WTC11 (cell line): ENCODE measurements around the gene ADGRL3. TPM values are rescaled to one million over a fixed set of nuclear protein-coding genes. Genes with fewer than 3 reads are reported as not detected.

Experiments used
- ATAC-seq: fragments of 200-7000 bp; cut with Tn5 transposase; 2 replicates; pipeline ENCODE4 v1.10.0; 2021; ENCODE audit warnings: mild to moderate bottlenecking, moderate library complexity
- CTCF ChIA-PET: fragments of 300-600 bp; sonication (Branson Sonifier 250); formaldehyde crosslinking; loops from one replicate; lab custom pipeline; 2021; ENCODE audit warnings: antibody characterized with exemption; lab: Charles Lee
- POLR2A ChIA-PET: fragments of 350-600 bp; sonication (Branson Sonifier 250); formaldehyde crosslinking; loops from one replicate; lab custom pipeline; 2021; ENCODE audit warnings: antibody characterized with exemption; lab: Charles Lee
- DNase-seq: peaks from one replicate; pipeline ENCODE4 v3.0.0; 2021; ENCODE audit warnings: low spot score
- H3K27ac Mint-ChIP-seq: 2 replicates; pipeline ENCODE4 v1.8.0; 2021; ENCODE audit warnings: mixed read lengths
- H3K27me3 Mint-ChIP-seq: 2 replicates; pipeline ENCODE4 v1.8.0; 2021; ENCODE audit warnings: low read depth, mild to moderate bottlenecking, moderate library complexity, mixed read lengths
- H3K36me3 Mint-ChIP-seq: 2 replicates; pipeline ENCODE4 v1.8.0; 2021; ENCODE audit warnings: mixed read lengths
- H3K4me1 Mint-ChIP-seq: 2 replicates; pipeline ENCODE4 v1.8.0; 2022; ENCODE audit warnings: mixed read lengths
- H3K4me3 Mint-ChIP-seq: 2 replicates; pipeline ENCODE4 v1.8.0; 2021; ENCODE audit warnings: mild to moderate bottlenecking, moderate library complexity, mixed read lengths
- H3K9me3 Mint-ChIP-seq: 2 replicates; pipeline ENCODE4 v1.8.0; 2021; ENCODE audit warnings: mixed read lengths
- CREB1 ChIP-seq: sonication (generic); formaldehyde crosslinking; IDR thresholded peaks from 2 replicates; pipeline ENCODE4 v1.8.0; 2023; ENCODE audit warnings: mild to moderate bottlenecking, missing genetic modification reagents
- CREM ChIP-seq: sonication (generic); formaldehyde crosslinking; IDR thresholded peaks from 2 replicates; pipeline ENCODE4 v1.8.1; 2022; ENCODE audit warnings: mild to moderate bottlenecking, missing genetic modification reagents, moderate library complexity
- EMX1 ChIP-seq: fragments of 250-450 bp; sonication (Bioruptor Pico); IDR thresholded peaks from 2 replicates; pipeline ENCODE4 v1.8.0; 2021; ENCODE audit warnings: mild to moderate bottlenecking
- JUN ChIP-seq: sonication (generic); formaldehyde crosslinking; IDR thresholded peaks from 2 replicates; pipeline ENCODE4 v1.8.0; 2023; ENCODE audit warnings: mild to moderate bottlenecking, missing genetic modification reagents
- KAT7 ChIP-seq: sonication (generic); formaldehyde crosslinking; IDR thresholded peaks from 2 replicates; pipeline ENCODE4 v1.8.1; 2023; ENCODE audit warnings: missing genetic modification reagents, mild to moderate bottlenecking, borderline replicate concordance
- NFATC4 ChIP-seq: fragments of 250-450 bp; sonication (Bioruptor Pico); IDR thresholded peaks from 2 replicates; pipeline ENCODE4 v1.9.0; 2021; ENCODE audit warnings: mild to moderate bottlenecking
- SP1 ChIP-seq: sonication (generic); formaldehyde crosslinking; conservative IDR thresholded peaks from 2 replicates; pipeline ENCODE4 v1.8.1; 2022; ENCODE audit warnings: missing genetic modification reagents
- TCF7 ChIP-seq: sonication (generic); formaldehyde crosslinking; IDR thresholded peaks from 2 replicates; pipeline ENCODE4 v1.8.0; 2022; ENCODE audit warnings: mild to moderate bottlenecking, low read depth, missing genetic modification reagents, moderate library complexity
- ZBTB21 ChIP-seq: sonication (generic); formaldehyde crosslinking; IDR thresholded peaks from 2 replicates; pipeline ENCODE4 v1.8.1; 2023; ENCODE audit warnings: mild to moderate bottlenecking, missing genetic modification reagents, borderline replicate concordance
- ZNF219 ChIP-seq: sonication (generic); formaldehyde crosslinking; IDR thresholded peaks from 2 replicates; pipeline ENCODE4 v1.8.0; 2023; ENCODE audit warnings: missing genetic modification reagents, mild to moderate bottlenecking, borderline replicate concordance
- ZNF263 ChIP-seq: sonication (generic); formaldehyde crosslinking; IDR thresholded peaks from 2 replicates; pipeline ENCODE4 v1.8.1; 2022; ENCODE audit warnings: low read depth, mild to moderate bottlenecking, moderate library complexity, missing genetic modification reagents
- ZNF423 ChIP-seq: fragments of 250-450 bp; sonication (Bioruptor Pico); IDR thresholded peaks from 2 replicates; pipeline ENCODE4 v2.1.2; 2022; ENCODE audit warnings: mild to moderate bottlenecking, moderate library complexity
- total RNA-seq: library from RNA; stranded (reverse); gene quantifications from 3 replicates; pipeline ENCODE4 v1.2.3, GENCODE V29; 2021
- TF ChIP-seq, protein P1 (sequence below): sonication (generic); formaldehyde crosslinking; IDR thresholded peaks from 2 replicates; pipeline ENCODE4 v1.8.0; 2022; ENCODE audit warnings: mild to moderate bottlenecking, missing genetic modification reagents
- TF ChIP-seq, protein P2 (sequence below): fragments of 250-450 bp; sonication (Bioruptor Pico); IDR thresholded peaks from 2 replicates; pipeline ENCODE4 v1.9.0; 2021; ENCODE audit warnings: mild to moderate bottlenecking
- TF ChIP-seq, protein P3 (sequence below): sonication (generic); formaldehyde crosslinking; conservative IDR thresholded peaks from 2 replicates; pipeline ENCODE4 v1.8.1; 2023; ENCODE audit warnings: mild to moderate bottlenecking, low read depth, missing genetic modification reagents, moderate library complexity
- TF ChIP-seq, protein P4 (sequence below): sonication (generic); formaldehyde crosslinking; IDR thresholded peaks from 2 replicates; pipeline ENCODE4 v1.8.1; 2022; ENCODE audit warnings: low read depth, missing genetic modification reagents, borderline replicate concordance
- TF ChIP-seq, protein P5 (sequence below): sonication (generic); formaldehyde crosslinking; IDR thresholded peaks from 2 replicates; pipeline ENCODE4 v1.8.0; 2022; ENCODE audit warnings: mild to moderate bottlenecking, missing genetic modification reagents
- TF ChIP-seq, protein P6 (sequence below): sonication (generic); formaldehyde crosslinking; IDR thresholded peaks from 2 replicates; pipeline ENCODE4 v1.8.1; 2022; ENCODE audit warnings: missing genetic modification reagents, borderline replicate concordance
- TF ChIP-seq, protein P7 (sequence below): sonication (generic); formaldehyde crosslinking; IDR thresholded peaks from 2 replicates; pipeline ENCODE4 v1.8.1; 2023; ENCODE audit warnings: mild to moderate bottlenecking, missing genetic modification reagents, borderline replicate concordance

The ADGRL3 gene
- total RNA-seq, 1 experiment from 2014 or later = 8.7 TPM

DNA sequence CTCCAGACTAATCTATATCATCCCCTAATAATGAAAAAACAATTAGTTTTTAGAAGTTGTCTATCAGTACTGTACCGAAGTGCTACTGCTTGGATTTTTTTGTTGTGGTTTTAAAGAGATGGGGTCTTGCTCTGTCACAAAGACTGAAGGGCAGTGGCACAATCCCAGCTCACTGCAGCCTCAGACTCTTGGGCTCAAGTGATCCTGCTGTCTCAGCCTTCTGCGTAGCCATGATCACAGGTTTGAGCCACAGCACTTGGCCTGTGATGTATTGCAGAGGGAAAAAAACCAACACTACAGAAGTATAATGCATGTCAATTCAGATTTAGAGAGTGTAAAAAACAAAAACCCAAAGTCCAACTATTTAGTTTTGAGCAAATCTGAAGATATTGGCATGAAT lies 875.0 kb downstream of the ADGRL3 start:
- ATAC-seq = peak; percentile 63
- CTCF ChIA-PET = no interaction called here
- TF ChIP-seq ZNF263 (CRISPR knock-in tag) (no peak), CREM (no peak), NFATC4 (CRISPR knock-in tag) (no peak), EMX1 (CRISPR knock-in tag) (no peak), ZNF423 (CRISPR knock-in tag) (no peak), JUN (CRISPR knock-in tag) (no peak)
- TF ChIP-seq, protein P1, sequence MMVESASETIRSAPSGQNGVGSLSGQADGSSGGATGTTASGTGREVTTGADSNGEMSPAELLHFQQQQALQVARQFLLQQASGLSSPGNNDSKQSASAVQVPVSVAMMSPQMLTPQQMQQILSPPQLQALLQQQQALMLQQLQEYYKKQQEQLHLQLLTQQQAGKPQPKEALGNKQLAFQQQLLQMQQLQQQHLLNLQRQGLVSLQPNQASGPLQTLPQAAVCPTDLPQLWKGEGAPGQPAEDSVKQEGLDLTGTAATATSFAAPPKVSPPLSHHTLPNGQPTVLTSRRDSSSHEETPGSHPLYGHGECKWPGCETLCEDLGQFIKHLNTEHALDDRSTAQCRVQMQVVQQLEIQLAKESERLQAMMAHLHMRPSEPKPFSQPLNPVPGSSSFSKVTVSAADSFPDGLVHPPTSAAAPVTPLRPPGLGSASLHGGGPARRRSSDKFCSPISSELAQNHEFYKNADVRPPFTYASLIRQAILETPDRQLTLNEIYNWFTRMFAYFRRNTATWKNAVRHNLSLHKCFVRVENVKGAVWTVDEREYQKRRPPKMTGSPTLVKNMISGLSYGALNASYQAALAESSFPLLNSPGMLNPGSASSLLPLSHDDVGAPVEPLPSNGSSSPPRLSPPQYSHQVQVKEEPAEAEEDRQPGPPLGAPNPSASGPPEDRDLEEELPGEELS = no peak
- TF ChIP-seq, protein P2, sequence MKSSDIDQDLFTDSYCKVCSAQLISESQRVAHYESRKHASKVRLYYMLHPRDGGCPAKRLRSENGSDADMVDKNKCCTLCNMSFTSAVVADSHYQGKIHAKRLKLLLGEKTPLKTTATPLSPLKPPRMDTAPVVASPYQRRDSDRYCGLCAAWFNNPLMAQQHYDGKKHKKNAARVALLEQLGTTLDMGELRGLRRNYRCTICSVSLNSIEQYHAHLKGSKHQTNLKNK (CRISPR knock-in tag) = no peak
- TF ChIP-seq, all 79 proteins: peak for 0
- Mint-ChIP-seq H3K4me1 (peaks cover 54% of the 10 kb centered on the region), H3K27ac (peak overlapping the region; percentile 18; the same call in 1 of the 2 replicates), H3K4me3 (no peak overlapping the region), H3K27me3 (no peaks in the 10 kb centered on the region), H3K9me3 (no peaks in the 10 kb centered on the region), H3K36me3 (no peaks in the 10 kb centered on the region)
- POLR2A ChIA-PET = no interaction called here
- DNase-seq = no peak

DNA sequence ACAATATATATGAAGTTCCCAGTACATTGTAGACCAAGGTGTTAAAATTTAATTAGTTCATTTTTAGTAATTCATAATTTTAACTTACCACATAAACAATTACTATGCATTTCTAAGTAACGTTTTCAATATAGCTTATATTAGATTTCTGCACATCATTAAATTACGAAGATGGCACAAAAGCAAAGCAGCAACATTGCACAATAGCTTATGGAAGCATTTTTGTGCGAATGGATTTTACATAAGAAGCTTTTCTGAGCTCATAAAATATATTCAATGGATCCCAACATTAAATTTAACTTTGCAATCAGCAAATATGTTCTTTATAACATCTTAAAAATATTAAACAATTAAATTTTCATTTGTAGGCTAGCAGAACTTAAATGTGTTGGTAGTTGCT lies 875.4 kb downstream of the ADGRL3 start:
- POLR2A ChIA-PET = interaction anchor here (0.6 kb wide), 1 partner anchor 136 kb away, joined by 3 read pairs; no protein-coding TSS in a partner anchor
- TF ChIP-seq, protein P3, sequence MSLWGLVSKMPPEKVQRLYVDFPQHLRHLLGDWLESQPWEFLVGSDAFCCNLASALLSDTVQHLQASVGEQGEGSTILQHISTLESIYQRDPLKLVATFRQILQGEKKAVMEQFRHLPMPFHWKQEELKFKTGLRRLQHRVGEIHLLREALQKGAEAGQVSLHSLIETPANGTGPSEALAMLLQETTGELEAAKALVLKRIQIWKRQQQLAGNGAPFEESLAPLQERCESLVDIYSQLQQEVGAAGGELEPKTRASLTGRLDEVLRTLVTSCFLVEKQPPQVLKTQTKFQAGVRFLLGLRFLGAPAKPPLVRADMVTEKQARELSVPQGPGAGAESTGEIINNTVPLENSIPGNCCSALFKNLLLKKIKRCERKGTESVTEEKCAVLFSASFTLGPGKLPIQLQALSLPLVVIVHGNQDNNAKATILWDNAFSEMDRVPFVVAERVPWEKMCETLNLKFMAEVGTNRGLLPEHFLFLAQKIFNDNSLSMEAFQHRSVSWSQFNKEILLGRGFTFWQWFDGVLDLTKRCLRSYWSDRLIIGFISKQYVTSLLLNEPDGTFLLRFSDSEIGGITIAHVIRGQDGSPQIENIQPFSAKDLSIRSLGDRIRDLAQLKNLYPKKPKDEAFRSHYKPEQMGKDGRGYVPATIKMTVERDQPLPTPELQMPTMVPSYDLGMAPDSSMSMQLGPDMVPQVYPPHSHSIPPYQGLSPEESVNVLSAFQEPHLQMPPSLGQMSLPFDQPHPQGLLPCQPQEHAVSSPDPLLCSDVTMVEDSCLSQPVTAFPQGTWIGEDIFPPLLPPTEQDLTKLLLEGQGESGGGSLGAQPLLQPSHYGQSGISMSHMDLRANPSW (CRISPR knock-in tag) = no peak
- TF ChIP-seq, protein P4, sequence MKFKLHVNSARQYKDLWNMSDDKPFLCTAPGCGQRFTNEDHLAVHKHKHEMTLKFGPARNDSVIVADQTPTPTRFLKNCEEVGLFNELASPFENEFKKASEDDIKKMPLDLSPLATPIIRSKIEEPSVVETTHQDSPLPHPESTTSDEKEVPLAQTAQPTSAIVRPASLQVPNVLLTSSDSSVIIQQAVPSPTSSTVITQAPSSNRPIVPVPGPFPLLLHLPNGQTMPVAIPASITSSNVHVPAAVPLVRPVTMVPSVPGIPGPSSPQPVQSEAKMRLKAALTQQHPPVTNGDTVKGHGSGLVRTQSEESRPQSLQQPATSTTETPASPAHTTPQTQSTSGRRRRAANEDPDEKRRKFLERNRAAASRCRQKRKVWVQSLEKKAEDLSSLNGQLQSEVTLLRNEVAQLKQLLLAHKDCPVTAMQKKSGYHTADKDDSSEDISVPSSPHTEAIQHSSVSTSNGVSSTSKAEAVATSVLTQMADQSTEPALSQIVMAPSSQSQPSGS (CRISPR knock-in tag) = no peak
- TF ChIP-seq ZNF263 (CRISPR knock-in tag) = no peak
- TF ChIP-seq ZBTB21 (CRISPR knock-in tag) = no peak
- TF ChIP-seq, all 79 proteins: peak for 0
- CTCF ChIA-PET = no interaction called here

DNA sequence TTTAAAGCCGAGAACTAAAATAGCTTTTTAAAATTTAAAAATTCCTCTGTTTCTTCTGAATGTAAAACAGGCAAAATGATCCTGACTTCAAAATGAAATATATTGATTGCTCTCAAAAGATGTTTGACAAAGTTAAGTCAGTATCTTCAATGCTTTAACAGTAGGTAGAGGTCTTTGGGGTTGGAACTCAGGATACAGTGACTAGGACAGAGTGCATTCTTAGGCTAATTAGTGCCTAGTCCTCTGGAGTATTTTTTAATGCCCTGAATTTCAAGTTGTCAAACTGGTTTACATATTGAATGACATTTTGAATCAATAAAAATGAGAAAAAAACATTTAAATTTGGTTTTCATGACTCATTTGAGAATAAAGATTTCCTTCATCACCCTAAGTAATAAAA lies 877.3 kb downstream of the ADGRL3 start:
- no peak overlapping the region for H3K27ac Mint-ChIP-seq
- H3K4me1 Mint-ChIP-seq = peaks cover 46% of the 10 kb centered on the region
- H3K27me3 Mint-ChIP-seq = no peaks in the 10 kb centered on the region
- H3K36me3 Mint-ChIP-seq = no peaks in the 10 kb centered on the region
- no peak overlapping the region for H3K4me3 Mint-ChIP-seq
- no peaks in the 10 kb centered on the region for H3K9me3 Mint-ChIP-seq
- CTCF ChIA-PET = no interaction called here
- DNase-seq = no peak
- ATAC-seq = peak; percentile 75
- POLR2A ChIA-PET = no interaction called here
- no peak for TF ChIP-seq TCF7
- no peak for TF ChIP-seq SP1 (CRISPR knock-in tag)
- no peak for TF ChIP-seq ZNF219 (CRISPR knock-in tag)
- TF ChIP-seq, protein P5, sequence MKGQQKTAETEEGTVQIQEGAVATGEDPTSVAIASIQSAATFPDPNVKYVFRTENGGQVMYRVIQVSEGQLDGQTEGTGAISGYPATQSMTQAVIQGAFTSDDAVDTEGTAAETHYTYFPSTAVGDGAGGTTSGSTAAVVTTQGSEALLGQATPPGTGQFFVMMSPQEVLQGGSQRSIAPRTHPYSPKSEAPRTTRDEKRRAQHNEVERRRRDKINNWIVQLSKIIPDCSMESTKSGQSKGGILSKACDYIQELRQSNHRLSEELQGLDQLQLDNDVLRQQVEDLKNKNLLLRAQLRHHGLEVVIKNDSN (CRISPR knock-in tag) = no peak
- no peak for TF ChIP-seq CREB1 (CRISPR knock-in tag)
- TF ChIP-seq ZBTB21 (CRISPR knock-in tag) = no peak
- TF ChIP-seq, protein P6, sequence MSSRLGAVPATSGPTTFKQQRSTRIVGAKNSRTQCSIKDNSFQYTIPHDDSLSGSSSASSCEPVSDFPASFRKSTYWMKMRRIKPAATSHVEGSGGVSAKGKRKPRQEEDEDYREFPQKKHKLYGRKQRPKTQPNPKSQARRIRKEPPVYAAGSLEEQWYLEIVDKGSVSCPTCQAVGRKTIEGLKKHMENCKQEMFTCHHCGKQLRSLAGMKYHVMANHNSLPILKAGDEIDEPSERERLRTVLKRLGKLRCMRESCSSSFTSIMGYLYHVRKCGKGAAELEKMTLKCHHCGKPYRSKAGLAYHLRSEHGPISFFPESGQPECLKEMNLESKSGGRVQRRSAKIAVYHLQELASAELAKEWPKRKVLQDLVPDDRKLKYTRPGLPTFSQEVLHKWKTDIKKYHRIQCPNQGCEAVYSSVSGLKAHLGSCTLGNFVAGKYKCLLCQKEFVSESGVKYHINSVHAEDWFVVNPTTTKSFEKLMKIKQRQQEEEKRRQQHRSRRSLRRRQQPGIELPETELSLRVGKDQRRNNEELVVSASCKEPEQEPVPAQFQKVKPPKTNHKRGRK (CRISPR knock-in tag) = no peak
- TF ChIP-seq, protein P7, sequence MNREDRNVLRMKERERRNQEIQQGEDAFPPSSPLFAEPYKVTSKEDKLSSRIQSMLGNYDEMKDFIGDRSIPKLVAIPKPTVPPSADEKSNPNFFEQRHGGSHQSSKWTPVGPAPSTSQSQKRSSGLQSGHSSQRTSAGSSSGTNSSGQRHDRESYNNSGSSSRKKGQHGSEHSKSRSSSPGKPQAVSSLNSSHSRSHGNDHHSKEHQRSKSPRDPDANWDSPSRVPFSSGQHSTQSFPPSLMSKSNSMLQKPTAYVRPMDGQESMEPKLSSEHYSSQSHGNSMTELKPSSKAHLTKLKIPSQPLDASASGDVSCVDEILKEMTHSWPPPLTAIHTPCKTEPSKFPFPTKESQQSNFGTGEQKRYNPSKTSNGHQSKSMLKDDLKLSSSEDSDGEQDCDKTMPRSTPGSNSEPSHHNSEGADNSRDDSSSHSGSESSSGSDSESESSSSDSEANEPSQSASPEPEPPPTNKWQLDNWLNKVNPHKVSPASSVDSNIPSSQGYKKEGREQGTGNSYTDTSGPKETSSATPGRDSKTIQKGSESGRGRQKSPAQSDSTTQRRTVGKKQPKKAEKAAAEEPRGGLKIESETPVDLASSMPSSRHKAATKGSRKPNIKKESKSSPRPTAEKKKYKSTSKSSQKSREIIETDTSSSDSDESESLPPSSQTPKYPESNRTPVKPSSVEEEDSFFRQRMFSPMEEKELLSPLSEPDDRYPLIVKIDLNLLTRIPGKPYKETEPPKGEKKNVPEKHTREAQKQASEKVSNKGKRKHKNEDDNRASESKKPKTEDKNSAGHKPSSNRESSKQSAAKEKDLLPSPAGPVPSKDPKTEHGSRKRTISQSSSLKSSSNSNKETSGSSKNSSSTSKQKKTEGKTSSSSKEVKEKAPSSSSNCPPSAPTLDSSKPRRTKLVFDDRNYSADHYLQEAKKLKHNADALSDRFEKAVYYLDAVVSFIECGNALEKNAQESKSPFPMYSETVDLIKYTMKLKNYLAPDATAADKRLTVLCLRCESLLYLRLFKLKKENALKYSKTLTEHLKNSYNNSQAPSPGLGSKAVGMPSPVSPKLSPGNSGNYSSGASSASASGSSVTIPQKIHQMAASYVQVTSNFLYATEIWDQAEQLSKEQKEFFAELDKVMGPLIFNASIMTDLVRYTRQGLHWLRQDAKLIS (CRISPR knock-in tag) = no peak
- no peak for TF ChIP-seq KAT7 (CRISPR knock-in tag)

More for the DNA sequence above, 875.4 kb downstream of the ADGRL3 start:
- H3K27ac Mint-ChIP-seq = no peak overlapping the region
- H3K9me3 Mint-ChIP-seq = no peaks in the 10 kb centered on the region
- H3K4me1 Mint-ChIP-seq = peaks cover 55% of the 10 kb centered on the region
- DNase-seq (no peak), ATAC-seq (no peak)
- no peaks in the 10 kb centered on the region for H3K36me3 Mint-ChIP-seq
- no peaks in the 10 kb centered on the region for H3K27me3 Mint-ChIP-seq
- no peak overlapping the region for H3K4me3 Mint-ChIP-seq
